OCI-LY1 (cell line): ENCODE data around the gene HOXA9.

Source experiments
- H2AFZ ChIP-seq: fragments of 200-600 bp; sonication (generic), shearing (Covaris generic); 2 replicates; pipeline ENCODE4 v1.6.0; 2014; ENCODE audit warnings: antibody characterized with exemption, mild to moderate bottlenecking, low read length
- H3F3A ChIP-seq: fragments of 200-600 bp; sonication (generic), shearing (Covaris generic); 2 replicates; pipeline ENCODE4 v1.6.0; 2014; ENCODE audit warnings: mild to moderate bottlenecking, antibody characterized with exemption, low read length, moderate library complexity; ENCODE audit not compliant: insufficient read depth
- H3K27ac ChIP-seq: fragments of 200-600 bp; sonication (generic); 2 replicates; pipeline ENCODE4 v1.5.1; 2014; ENCODE audit warnings: low read length, mixed run types, mild to moderate bottlenecking, low read depth; ENCODE audit not compliant: poor library complexity, severe bottlenecking
- H3K27me3 ChIP-seq: fragments of 200-600 bp; sonication (generic); 2 replicates; pipeline ENCODE4 v1.6.0; 2014; ENCODE audit warnings: antibody characterized with exemption, mild to moderate bottlenecking, low read length, moderate library complexity; ENCODE audit not compliant: insufficient read depth
- H3K36me3 ChIP-seq: fragments of 200-600 bp; sonication (generic); 2 replicates; pipeline ENCODE4 v1.6.1; 2014; ENCODE audit warnings: mild to moderate bottlenecking, antibody characterized with exemption, low read length, moderate library complexity, mixed read lengths; ENCODE audit not compliant: insufficient read depth
- H3K4me1 ChIP-seq: fragments of 200-600 bp; sonication (generic); 2 replicates; pipeline ENCODE4 v1.5.1; 2014; ENCODE audit warnings: mild to moderate bottlenecking, low read length, moderate library complexity; ENCODE audit not compliant: insufficient read depth, severe bottlenecking
- H3K4me2 ChIP-seq: fragments of 200-600 bp; sonication (generic), shearing (Covaris generic); 2 replicates; pipeline ENCODE4 v1.6.1; 2014; ENCODE audit warnings: low read length
- H3K4me3 ChIP-seq: fragments of 200-600 bp; sonication (generic); 2 replicates; pipeline ENCODE4 v1.5.1; 2014; ENCODE audit warnings: low read length, low read depth, mild to moderate bottlenecking, mixed read lengths; ENCODE audit not compliant: poor library complexity, severe bottlenecking
- H3K79me2 ChIP-seq: fragments of 200-600 bp; shearing (Covaris generic); 2 replicates; pipeline ENCODE4 v1.6.1; 2016; ENCODE audit warnings: mixed run types, low read length, mixed read lengths; ENCODE audit not compliant: insufficient read depth
- H3K9ac ChIP-seq: fragments of 200-600 bp; sonication (generic), shearing (Covaris generic); 2 replicates; pipeline ENCODE4 v1.6.1; 2014; ENCODE audit warnings: mild to moderate bottlenecking, low read length, mixed read lengths
- H3K9me2 ChIP-seq: fragments of 200-600 bp; sonication (generic), shearing (Covaris generic); 2 replicates; pipeline ENCODE4 v1.6.1; 2014; ENCODE audit warnings: low read depth, mild to moderate bottlenecking, low read length, mixed read lengths
- H3K9me3 ChIP-seq: fragments of 200-600 bp; shearing (Covaris generic); 2 replicates; pipeline ENCODE4 v1.6.1; 2014; ENCODE audit warnings: low read length, mixed read lengths
- H4K20me1 ChIP-seq: fragments of 200-600 bp; sonication (generic), shearing (Covaris generic); 2 replicates; pipeline ENCODE4 v1.6.0; 2016; ENCODE audit warnings: mild to moderate bottlenecking, low read length; ENCODE audit not compliant: insufficient read depth
- CTCF ChIP-seq: fragments of 200-600 bp; sonication (generic), shearing (Covaris generic); IDR thresholded peaks from 2 replicates; pipeline ENCODE4 v1.5.1; 2017; ENCODE audit warnings: mild to moderate bottlenecking, antibody characterized with exemption, low read length, moderate library complexity, mixed read lengths
- EZH2 ChIP-seq: fragments of 200-600 bp; sonication (generic), shearing (Covaris generic); IDR thresholded peaks from 2 replicates; pipeline ENCODE4 v1.8.0; 2017; ENCODE audit warnings: borderline replicate concordance, mixed run types, mild to moderate bottlenecking, antibody characterized with exemption, low read length, moderate library complexity, mixed read lengths

The HOXA9 gene

DNA sequence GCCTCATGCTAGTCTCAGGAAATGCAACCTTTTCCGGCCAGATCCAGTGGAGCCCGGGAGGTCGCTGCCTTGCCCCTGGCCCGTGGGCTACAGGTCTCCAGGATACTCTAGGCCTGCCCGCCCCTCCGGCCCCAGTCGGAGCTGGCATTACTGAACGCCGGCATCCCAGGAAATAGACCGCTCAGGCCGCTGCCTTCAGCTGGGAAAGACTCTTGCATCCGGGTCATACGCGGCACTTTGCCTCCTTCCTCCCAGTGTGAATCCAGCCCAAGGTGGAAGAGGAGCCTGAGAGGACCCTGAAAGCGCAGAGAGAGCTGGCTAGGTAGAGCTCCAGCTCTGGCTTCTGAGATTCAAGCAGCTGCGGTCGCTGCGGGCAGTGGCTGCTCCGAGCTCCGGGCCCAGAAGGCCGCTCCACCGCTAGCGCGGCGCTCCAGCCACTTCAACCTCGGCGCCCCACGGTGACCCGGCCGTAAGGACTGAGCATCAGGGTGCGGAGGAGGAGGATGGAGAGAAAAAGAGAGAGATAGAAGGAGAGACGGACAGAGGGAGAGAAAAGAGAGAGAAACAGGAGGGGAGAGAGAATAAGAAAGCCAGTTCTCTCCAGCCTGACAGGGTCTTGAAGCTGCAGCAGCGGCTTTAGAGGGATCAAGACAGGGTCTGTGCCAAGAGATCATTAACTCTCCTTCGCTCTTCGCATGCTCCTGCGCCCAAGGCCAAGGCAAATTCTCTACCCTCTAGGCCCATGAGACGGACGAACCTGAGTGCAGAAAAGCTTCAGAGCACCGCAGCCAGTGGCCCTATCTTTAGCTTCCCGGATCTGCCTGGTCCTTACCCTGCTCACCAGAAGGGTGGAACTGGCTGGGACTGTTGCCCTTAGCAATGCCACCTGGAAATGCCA, 10.5 kb upstream of the HOXA9 start:
- H3K9ac ChIP-seq: no peak overlapping the region
- H2AFZ ChIP-seq: no peak overlapping the region
- no peaks in the 10 kb centered on the region for H3K79me2 ChIP-seq
- no peak for TF ChIP-seq EZH2
- TF ChIP-seq CTCF: no peak
- no peak overlapping the region for H3K4me2 ChIP-seq
- no peaks in the 10 kb centered on the region for H3F3A ChIP-seq
- no peaks in the 10 kb centered on the region for H3K9me3 ChIP-seq
- peaks cover 16% of the 10 kb centered on the region for H3K4me1 ChIP-seq
- no peaks in the 10 kb centered on the region for H3K9me2 ChIP-seq
- peaks cover 9% of the 10 kb centered on the region; the same call in 1 of the 2 replicates for H3K27me3 ChIP-seq
- H3K36me3 ChIP-seq: no peaks in the 10 kb centered on the region
- H3K4me3 ChIP-seq: no peak overlapping the region
- H3K27ac ChIP-seq: no peak overlapping the region
- H4K20me1 ChIP-seq: no peaks in the 10 kb centered on the region

DNA sequence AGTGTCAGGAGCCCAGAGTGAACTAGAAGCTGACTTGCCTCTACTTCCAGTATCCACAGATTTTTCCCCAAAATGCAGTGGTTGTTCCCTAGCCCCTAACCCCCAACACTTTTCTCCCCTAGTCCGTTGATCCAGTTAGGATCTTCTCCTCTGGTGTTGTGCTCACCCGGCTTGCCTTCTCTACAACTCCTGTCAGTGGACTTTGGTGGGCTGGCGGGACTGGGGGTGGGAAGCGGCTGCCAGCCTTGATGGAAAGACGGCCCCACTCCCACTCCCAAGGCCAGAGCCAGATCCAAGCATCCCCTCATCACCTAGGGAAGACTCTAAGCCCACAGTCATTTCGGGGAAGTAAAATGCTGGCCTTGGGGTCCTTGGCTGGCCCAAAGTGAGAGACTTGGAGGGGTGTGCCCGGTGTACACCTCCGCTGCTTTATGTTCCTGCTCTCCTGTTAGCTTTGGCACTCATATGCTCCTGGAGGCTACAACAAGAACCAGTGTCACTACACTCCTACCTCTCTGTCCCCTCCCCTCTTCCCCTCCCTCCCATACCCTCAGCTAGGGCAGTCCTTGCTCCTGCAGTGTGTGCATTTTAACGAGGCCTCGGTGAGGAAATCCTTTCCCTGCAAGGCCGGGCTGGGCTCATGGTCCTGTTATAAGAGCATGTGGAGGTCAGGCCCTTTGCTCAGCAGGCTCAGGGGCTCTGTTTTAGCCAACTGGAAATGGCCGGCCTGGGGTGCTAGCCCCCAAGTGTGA, 9.7 kb upstream of the HOXA9 start:
- Histone ChIP-seq H3K9me2 (no peaks in the 10 kb centered on the region), H3K4me1 (peaks cover 16% of the 10 kb centered on the region), H3F3A (no peaks in the 10 kb centered on the region), H3K4me2 (no peak overlapping the region), H3K79me2 (no peaks in the 10 kb centered on the region), H3K4me3 (no peak overlapping the region), H3K36me3 (no peaks in the 10 kb centered on the region), H4K20me1 (no peaks in the 10 kb centered on the region), H3K27me3 (peaks cover 9% of the 10 kb centered on the region; the same call in 1 of the 2 replicates), H3K27ac (no peak overlapping the region), H2AFZ (no peak overlapping the region), H3K9me3 (no peaks in the 10 kb centered on the region), H3K9ac (no peak overlapping the region)
- no peak for TF ChIP-seq EZH2
- TF ChIP-seq CTCF: no peak

- TF ChIP-seq EZH2 (no peak), CTCF (no peak)
- peak within 1 kb of the TSS; percentile 61 for H3K9ac ChIP-seq
- no peaks in the 10 kb centered on the region for H3K9me2 ChIP-seq
- peak within 1 kb of the TSS; percentile 67 for H3K4me3 ChIP-seq
- H3K27ac ChIP-seq: no peak within 1 kb of the TSS
- peak within 1 kb of the TSS; percentile 13; the same call in 1 of the 2 replicates for H2AFZ ChIP-seq
- no peaks in the 10 kb centered on the region for H3F3A ChIP-seq
- H3K79me2 ChIP-seq: no peaks in the 10 kb centered on the region
- H4K20me1 ChIP-seq: no peaks in the 10 kb centered on the region
- H3K9me3 ChIP-seq: no peaks in the 10 kb centered on the region
- peaks cover 9% of the 10 kb centered on the region; the same call in 1 of the 2 replicates for H3K27me3 ChIP-seq
- no peaks in the 10 kb centered on the region for H3K36me3 ChIP-seq
- peaks cover 16% of the 10 kb centered on the region for H3K4me1 ChIP-seq
- peak within 1 kb of the TSS; percentile 90 for H3K4me2 ChIP-seq
Measured at GRCh38 chr7:27173956-27174873, 8.9 kb upstream of the HOXA9 start, which contains the start of gene HOXA10. TSS of gene HOXA10 (minus strand) at chr7:27174320. CDS start at chr7:27174306, 14 bp downstream.
